ENCODE measurements around the gene ADARB2.

ADARB2 gene

DNA sequence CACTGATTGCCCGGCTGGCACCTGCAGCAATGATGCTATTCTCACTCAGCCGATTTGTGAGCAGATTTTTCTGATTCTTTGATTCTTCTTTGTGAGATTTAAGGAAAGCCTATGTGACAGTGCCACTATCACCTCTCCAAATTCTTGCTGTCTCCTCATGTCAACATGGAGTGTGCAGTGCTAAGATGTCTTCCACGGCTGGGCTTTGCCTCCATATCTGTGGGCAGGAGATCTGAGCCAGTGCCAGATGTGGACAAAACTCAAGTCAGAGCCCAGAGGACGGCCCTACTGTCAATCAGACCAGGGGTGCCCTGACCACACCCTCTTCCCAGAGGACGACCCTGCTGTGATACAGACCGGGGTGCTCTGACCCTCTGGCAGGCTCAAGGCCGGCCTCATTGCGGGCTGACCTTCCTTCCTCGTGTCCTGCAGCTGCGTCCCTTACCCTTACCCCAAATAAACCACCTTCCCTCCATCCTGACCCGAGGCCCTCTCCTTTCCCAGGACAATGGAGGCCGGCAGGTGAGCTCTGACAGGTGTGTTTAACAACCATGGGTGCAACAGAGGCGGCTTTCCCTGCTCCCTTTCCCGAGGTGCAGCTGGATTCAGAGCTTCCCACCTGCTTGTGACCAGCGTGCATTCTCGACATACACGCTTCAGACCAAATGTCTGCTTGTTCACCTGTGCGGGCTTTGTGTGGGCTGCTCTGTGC lies 221.4 kb downstream of the ADARB2 start:
- no peak for DNase-seq

GRCh38 chr10:1515121-1515779 lies 222.1 kb downstream of the ADARB2 start:
- no peak for DNase-seq

DNA sequence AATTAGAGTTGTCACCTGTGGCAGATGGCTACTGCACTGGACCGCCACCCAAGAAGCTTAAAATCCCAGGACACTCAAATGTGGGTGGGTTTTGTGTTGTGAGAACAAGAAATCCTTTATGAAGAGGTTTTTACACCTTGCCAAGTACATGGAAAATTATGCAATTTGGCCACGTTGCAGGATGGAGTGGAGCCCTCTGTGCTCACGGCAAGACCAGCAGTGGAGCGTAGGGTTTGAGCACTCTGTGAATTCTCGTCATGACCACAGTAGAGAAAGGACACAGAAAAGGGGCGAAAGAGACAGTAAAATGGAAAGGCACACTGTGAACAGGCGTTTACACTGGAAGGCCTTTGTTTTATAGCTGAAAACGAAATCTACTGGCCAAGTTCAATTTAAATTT lies 222.6 kb downstream of the ADARB2 start:
- no peak for DNase-seq

GRCh38 chr10:1513221-1513620 lies 224.1 kb downstream of the ADARB2 start:
- DNase-seq = no peak

- DNase-seq = no peak
Measured at GRCh38 chr10:1509011-1509530, 228.3 kb downstream of the ADARB2 start.

DNA sequence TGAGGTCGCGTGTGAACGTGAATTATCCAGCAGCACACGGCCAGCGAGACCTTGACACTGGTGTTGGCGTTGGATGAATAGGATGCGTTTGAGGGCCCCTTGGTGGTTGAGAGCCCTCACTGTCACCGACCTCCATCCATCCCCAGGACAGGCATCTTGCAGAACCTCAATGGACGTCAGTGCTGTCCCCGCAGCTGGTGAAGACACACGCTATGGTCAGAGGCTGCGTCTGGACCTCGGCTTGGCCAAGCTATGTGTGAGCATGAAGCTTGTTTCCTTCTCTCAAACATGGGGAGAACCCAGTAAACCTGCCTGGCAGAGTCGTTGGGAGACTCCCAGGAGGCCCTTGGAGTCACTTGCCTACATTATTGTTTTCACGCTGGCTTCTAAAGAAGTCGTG lies 229.2 kb downstream of the ADARB2 start:
- DNase-seq = no peak

GRCh38 chr10:1507436-1507835 lies 229.9 kb downstream of the ADARB2 start:
- DNase-seq = no peak

- DNase-seq = no peak
Measured at GRCh38 chr10:1504940-1505339, 232.4 kb downstream of the ADARB2 start.

DNA sequence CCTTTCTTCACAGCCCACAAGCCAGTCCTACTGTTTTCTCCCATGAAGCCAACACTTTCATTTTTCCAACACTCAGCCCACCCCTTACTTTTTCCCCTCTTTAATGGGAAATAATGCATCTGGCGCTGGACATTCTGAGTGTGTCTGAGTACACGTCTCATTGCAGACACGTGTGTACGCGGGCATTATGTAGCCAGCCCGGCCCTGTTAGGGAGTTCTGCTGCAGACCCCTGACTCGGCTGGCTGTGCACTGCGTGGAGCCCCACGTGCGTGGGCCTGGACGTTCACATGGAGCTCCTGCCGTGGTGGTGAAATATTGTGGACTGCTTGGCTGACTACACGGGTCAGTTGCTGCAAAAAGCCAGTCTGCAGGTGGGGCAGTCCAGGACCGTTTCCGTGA lies 233.0 kb downstream of the ADARB2 start:
- DNase-seq = no peak

GRCh38 chr10:1502451-1502850 lies 234.9 kb downstream of the ADARB2 start:
- no peak for DNase-seq

DNA sequence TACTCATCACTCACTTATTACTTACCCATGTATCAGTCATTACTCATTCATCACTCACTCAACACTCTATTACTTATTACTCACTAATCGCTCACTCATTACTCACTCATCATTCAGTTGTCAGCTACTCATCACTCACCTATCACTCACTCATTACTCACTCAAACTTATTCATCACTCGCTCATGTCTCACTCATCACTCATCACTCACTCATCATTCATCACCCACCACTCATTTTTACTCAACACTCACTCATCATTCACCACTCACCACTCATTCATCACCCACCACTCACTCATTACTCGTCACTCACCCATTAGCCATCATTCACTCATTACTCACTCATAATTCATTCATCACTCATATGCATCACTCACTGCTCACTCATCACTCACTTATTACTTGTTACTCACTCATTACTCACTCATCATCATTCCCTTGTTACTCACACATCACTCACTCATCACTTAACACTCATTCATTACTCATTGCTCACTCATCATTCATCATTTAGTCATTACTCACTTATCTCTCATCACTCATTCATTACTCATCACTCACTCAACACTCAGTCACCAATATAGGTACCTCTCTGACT lies 237.9 kb downstream of the ADARB2 start:
- no peak for DNase-seq

GRCh38 chr10:1498746-1499358 lies 238.5 kb downstream of the ADARB2 start:
- no peak for DNase-seq

- no peak for DNase-seq
Measured at GRCh38 chr10:1495915-1496517, 241.3 kb downstream of the ADARB2 start.

DNA sequence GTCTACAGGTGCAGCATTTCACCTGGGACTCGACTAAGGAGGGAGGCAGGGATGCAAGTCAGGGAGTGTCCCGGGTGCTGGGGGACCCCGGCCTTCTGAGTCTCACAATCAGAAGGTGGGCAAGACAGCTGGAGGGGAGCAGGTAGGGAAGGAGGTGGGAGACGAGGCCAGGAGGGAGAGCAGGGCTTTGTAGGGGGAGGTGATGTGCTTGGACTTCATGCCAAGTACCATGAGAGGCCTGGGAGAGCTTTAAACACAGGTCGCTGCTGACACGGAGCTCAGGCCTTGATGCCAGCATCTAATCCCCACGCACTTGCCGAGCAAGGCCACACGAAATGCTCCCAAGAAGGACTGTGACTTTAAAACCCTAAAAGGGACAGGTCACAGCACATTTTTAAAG lies 244.7 kb downstream of the ADARB2 start:
- DNase-seq = no peak

DNA sequence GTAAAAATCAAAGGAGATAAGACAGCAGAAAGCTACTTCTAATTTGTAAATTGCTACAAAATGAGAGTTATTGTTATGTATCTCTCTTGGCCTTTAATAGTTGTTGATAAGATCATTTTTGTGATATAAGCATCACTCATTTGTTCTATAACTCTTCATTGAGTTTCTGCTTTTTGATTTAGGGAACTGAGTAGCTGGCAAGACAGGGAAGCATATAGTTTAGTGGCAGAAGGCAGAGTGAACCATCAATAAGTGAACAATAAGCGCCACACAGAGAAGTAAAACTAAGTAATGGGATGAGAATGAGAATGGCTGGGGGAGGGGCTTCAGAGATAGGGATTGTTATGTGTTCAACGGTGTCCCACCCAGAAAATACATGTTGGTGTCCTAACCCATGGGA lies 245.4 kb downstream of the ADARB2 start:
- DNase-seq = no peak

GRCh38 chr10:1489801-1490200 lies 247.5 kb downstream of the ADARB2 start:
- DNase-seq = no peak

DNA sequence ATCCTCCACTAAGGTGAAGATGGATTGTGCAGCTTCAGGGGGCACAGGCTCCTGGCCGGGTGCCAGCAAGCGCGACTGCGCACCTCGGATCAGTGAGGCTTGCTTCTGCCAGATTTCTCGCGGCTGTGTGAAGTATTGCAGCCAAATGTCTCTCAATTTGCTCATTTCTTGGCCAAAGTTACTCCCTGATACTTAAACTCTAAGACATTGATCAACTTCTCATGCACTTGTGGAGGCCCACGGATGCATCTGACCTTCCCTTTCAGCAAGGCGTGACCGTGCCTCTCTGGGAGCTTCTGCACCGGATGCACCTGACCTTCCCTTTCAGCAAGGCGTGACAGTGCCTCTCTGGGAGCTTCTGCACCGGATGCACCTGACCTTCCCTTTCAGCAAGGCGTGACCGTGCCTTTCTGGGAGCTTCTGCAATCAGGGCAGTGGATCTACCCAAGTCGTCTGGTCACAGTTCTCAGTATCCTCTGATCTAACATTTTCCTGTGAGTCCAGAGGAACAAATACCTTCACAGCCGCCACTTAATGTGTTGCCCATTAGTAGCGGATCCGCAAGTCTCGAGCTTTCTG lies 248.3 kb downstream of the ADARB2 start:
- no peak for DNase-seq

GRCh38 chr10:1486841-1487687 lies 250.3 kb downstream of the ADARB2 start:
- no peak for DNase-seq

DNA sequence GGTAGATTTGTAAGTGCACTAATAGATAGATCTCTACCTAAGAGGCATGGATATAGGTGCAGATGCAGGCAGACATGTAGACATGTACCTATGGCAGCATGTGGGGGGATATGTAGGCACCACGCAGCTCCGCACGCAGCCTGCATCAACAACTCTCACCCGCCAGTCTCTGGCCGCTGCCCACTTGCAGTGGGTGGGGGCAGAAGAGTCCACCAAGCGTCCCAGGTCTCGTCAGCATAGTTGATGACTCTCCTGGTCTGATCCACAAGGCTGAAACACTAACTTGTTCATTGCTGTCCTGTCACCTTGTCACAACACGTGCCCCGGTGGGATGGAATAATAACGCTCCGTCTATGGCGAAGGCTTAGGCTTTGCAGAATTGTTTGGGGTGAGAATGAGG lies 252.0 kb downstream of the ADARB2 start:
- DNase-seq = no peak

DNA sequence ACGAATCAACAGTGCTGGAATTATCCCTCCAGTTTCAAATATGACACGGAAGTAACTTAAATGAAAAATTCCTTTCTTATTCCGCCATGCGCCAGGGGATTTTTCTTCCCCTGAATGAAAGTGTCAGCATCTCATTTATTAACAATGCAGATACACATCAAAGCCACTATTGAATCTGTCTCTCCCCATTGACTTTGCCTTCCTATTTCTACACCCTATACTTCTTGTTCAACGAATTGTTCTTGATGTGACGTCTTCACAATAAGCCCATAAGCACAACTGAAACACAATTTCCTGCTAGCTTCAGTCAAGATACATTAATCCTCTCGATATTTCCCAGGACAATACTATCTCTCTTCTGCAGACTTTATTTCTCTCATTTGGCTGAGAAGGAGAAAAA lies 253.5 kb downstream of the ADARB2 start:
- DNase-seq = no peak

DNA sequence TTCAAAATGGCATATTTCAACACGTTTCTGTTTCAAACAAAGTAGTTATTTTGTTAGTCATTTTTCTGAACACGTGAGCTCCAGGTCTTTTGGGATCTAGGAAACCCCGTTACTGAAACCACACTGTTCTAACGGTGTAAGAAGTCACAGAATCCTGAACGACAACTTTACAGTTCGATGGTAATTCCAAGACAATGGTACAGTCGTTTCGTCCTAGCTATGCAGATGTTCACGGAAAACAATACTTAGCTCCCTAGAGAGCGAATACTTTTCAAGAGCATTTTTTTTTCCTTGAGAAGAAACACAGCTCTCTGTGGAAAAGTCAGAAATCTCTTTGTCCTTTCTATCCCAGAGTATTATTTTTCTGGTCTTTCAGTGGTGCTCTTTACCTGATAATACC lies 254.1 kb downstream of the ADARB2 start:
- no peak for DNase-seq

DNA sequence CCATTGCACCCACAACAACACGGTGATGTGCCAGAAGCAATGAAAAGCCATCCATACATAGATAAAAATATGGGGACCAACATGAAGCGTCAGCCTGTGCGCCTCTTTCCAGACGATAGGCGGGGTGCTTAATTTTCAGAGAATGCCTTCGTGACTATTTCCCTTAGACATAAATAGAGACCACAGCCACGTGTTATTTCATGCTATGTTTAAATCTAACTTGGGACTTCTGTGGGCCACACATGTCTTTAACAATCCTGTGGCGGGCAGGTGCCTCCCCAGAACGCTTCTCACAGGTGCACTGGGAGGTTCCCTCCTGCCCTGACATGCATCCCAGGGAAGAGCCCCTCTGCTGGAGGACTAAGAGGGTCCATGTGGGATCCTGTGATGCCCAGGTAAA lies 259.7 kb downstream of the ADARB2 start:
- DNase-seq = no peak
